Adipocyte (in vitro differentiated cells): ENCODE data around the gene RRAD.

Experiments
- DNase-seq: peaks from one replicate; pipeline ENCODE4 v3.0.0-alpha.2; 2015; ENCODE audit warnings: low read depth
- H3K27me3 ChIP-seq: replicated peaks from 2 replicates; pipeline ENCODE4 v1.7.0; 2013; ENCODE audit warnings: mild to moderate bottlenecking, low read length, moderate library complexity; ENCODE audit not compliant: control insufficient read depth, insufficient read depth
- H3K36me3 ChIP-seq: 2 replicates; pipeline ENCODE4 v1.7.0; 2013; ENCODE audit warnings: low read length, mild to moderate bottlenecking, moderate library complexity; ENCODE audit not compliant: control insufficient read depth, insufficient read depth, severe bottlenecking
- H3K4me1 ChIP-seq: 2 replicates; pipeline ENCODE4 v1.7.0; 2013; ENCODE audit warnings: mild to moderate bottlenecking, low read length, moderate library complexity; ENCODE audit not compliant: control insufficient read depth, insufficient read depth
- H3K4me3 ChIP-seq: 2 replicates; pipeline ENCODE4 v1.7.0; 2013; ENCODE audit warnings: mild to moderate bottlenecking, low read length, moderate library complexity
- H3K9ac ChIP-seq: 2 replicates; pipeline ENCODE4 v1.7.0; 2013; ENCODE audit warnings: mild to moderate bottlenecking, low read length, moderate library complexity
- H3K9me3 ChIP-seq: 2 replicates; pipeline ENCODE4 v1.7.0; 2013; ENCODE audit warnings: mild to moderate bottlenecking, low read length, moderate library complexity; ENCODE audit not compliant: control insufficient read depth

The RRAD gene

DNA sequence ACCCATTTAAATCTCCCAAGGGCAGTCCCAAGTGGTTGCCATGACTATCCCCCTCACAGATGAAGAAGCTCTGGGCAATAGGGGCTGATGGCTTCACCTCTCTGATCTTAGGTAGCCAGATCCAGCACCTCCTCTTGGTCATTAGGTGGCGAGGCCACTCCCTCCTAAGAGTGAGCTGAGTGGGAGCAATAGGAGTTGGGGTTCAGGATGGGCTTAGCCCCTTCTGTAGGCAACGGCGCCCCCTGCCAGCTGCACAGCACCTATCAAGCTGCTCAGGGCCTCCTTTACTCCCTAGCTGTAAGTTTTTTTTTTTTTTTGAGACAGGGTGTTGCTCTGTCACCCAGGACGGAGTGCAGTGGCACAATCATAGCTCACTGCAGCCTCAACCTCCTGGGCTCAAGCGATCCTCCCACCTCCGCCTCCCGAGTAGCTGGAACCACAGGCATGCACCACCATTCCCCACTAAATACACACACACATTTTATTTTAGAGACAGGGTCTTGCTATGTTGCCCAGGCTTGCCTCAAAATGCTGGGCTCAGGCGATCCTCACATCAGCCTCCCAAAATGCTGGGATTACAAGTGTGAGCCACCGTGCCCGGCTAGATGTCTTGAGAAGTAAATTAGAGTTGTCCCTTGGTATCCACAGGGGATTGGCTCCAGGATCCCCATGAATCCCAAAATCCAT is 3.5 kb upstream of the RRAD start:
- Histone ChIP-seq H3K27me3 (no peaks in the 10 kb centered on the region), H3K4me3 (no peak overlapping the region), H3K9ac (no peak overlapping the region), H3K36me3 (no peaks in the 10 kb centered on the region), H3K4me1 (peaks cover 39% of the 10 kb centered on the region), H3K9me3 (no peaks in the 10 kb centered on the region)
- DNase-seq: peak; percentile 51

DNA sequence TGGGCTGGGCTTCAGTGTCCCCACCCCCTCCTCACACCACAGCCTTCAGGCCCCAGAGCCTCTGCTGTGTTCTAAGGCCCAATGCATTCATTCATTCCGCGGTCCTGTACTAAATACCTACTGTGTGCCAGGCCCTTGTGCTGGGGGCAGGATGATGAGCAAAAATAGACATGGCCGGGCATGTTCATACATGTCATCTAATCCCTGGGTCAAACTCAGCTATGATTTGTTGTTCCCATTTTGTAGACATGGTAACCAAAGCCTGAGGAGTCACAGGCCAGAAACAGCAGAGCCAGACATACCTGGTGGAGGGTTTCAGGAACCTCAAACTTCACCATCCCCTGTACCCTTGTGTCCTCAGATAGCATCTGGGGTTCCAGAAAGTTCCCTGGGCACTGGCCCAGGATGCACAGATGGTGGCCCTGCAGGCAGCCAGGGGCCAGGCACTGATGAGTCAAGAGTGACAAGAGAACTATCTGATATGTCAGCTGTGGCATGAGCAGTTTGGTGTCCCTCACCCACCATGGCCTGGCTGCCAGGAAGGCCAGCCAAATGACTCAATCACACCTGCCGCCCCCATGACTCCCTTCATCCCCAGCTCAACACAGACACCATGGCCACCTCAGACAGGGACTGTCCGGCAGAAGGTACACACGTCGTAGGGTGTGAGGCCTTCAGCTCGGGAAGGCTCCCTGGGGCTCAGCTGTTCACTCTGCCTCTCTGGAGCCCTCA is 2.7 kb upstream of the RRAD start:
- Histone ChIP-seq H3K36me3 (no peaks in the 10 kb centered on the region), H3K9ac (no peak overlapping the region), H3K9me3 (no peaks in the 10 kb centered on the region), H3K4me1 (peaks cover 39% of the 10 kb centered on the region), H3K27me3 (no peaks in the 10 kb centered on the region), H3K4me3 (no peak overlapping the region)
- no peak for DNase-seq

DNA sequence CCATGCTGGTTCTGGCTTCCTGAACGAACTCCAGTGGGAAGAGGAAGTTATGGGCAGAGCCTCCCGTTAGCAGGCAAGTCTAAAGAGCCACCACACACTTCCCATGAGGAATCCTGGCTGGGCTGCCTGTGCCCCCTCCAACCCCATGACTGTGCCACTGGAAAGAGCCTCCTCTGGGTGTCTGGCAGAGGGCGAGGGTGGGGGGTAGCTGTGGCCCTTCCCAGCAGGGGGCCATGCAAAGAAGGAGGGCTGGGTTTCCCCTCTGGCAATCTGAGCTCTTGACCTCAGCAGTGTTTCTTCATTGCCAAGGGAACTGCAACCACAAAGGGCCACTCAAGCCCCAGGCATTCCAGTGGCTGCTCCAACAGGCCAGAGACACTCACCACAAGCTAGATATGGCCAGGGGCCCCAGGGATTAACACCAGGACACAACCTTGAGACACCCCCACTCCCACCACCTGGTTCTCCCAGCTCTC is 1.7 kb upstream of the RRAD start:
- Histone ChIP-seq H3K4me3 (no peak overlapping the region), H3K27me3 (no peaks in the 10 kb centered on the region)
- DNase-seq: peak; percentile 65

GRCh38 chr16:66926171-66926947 is 1.0 kb upstream of the RRAD start:
- peaks cover 4% of the 10 kb centered on the region for H3K27me3 ChIP-seq
- H3K9ac ChIP-seq: no peak overlapping the region
- H3K36me3 ChIP-seq: no peaks in the 10 kb centered on the region
- DNase-seq: no peak
- no peaks in the 10 kb centered on the region for H3K9me3 ChIP-seq
- H3K4me1 ChIP-seq: peaks cover 42% of the 10 kb centered on the region
- no peak overlapping the region for H3K4me3 ChIP-seq

More for the DNA sequence above, 1.7 kb upstream of the RRAD start:
- H3K9ac ChIP-seq: no peak overlapping the region
- H3K36me3 ChIP-seq: no peaks in the 10 kb centered on the region
- no peaks in the 10 kb centered on the region for H3K9me3 ChIP-seq
- peaks cover 42% of the 10 kb centered on the region for H3K4me1 ChIP-seq

- H3K4me1 ChIP-seq: peaks cover 35% of the 10 kb centered on the region
- no peaks in the 10 kb centered on the region for H3K9me3 ChIP-seq
- peak; percentile 54 for DNase-seq
- H3K9ac ChIP-seq: no peak overlapping the region
- no peaks in the 10 kb centered on the region for H3K36me3 ChIP-seq
- peaks cover 16% of the 10 kb centered on the region for H3K27me3 ChIP-seq
- H3K4me3 ChIP-seq: peak overlapping the region; percentile 23
Measured at GRCh38 chr16:66924527-66925321, 611 bp downstream of the RRAD start.

DNA sequence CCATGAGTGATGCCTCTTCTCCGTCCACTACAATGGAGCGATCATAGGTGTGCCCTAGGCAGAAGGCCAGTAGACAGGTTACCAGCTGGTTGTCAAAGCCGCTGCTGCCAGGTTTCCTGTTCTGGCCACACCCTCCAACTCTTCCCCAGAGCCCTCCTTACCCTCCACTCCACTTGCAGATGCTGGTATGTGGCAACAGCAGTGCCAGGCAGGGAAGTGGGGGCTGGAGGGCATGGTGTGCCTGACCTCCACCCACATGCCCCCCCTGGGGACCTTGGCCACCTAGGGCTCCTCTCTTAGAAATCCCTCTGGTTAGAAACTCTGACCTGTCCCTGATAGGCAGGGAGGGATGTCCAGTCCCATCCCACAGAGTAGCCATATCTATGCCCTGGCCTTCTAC is 1.5 kb downstream of the RRAD start:
- Histone ChIP-seq H3K27me3 (peaks cover 25% of the 10 kb centered on the region), H3K9me3 (no peaks in the 10 kb centered on the region), H3K4me1 (peaks cover 35% of the 10 kb centered on the region), H3K36me3 (no peaks in the 10 kb centered on the region), H3K4me3 (no peak overlapping the region), H3K9ac (no peak overlapping the region)
- no peak for DNase-seq

DNA sequence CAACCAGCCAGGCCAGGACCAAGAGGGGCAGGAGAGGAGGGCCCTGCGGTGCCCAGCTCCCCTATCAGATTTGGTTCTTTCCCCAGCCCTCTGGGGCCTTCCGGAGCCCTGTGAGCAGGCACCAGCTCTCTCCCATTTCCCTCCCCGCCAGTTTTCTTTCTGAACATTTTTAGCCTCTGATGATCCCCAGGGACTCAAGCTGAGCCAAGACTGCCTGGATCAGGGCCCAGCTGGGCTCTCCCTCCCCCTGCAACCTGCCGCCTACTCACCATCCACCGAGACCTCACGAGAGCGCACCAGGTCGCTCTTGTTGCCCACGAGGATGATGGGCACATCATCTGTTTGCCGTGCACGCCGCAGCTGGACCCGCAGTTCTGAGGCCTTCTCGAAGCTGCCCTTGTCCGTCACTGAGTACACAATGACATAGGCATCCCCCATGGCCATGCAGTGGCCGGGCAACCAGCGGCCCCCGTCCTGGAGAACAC is 2.0 kb downstream of the RRAD start:
- peaks cover 27% of the 10 kb centered on the region for H3K27me3 ChIP-seq
- DNase-seq: no peak

GRCh38 chr16:66921729-66922450 is 3.4 kb downstream of the RRAD start:
- Histone ChIP-seq H3K4me3 (no peak overlapping the region), H3K27me3 (peaks cover 34% of the 10 kb centered on the region), H3K36me3 (no peaks in the 10 kb centered on the region), H3K9me3 (no peaks in the 10 kb centered on the region), H3K4me1 (peaks cover 25% of the 10 kb centered on the region), H3K9ac (no peak overlapping the region)
- DNase-seq: no peak

More for the DNA sequence above, 2.0 kb downstream of the RRAD start:
- Histone ChIP-seq H3K4me1 (peaks cover 35% of the 10 kb centered on the region), H3K9me3 (no peaks in the 10 kb centered on the region), H3K9ac (no peak overlapping the region), H3K36me3 (no peaks in the 10 kb centered on the region), H3K4me3 (no peak overlapping the region)

DNA sequence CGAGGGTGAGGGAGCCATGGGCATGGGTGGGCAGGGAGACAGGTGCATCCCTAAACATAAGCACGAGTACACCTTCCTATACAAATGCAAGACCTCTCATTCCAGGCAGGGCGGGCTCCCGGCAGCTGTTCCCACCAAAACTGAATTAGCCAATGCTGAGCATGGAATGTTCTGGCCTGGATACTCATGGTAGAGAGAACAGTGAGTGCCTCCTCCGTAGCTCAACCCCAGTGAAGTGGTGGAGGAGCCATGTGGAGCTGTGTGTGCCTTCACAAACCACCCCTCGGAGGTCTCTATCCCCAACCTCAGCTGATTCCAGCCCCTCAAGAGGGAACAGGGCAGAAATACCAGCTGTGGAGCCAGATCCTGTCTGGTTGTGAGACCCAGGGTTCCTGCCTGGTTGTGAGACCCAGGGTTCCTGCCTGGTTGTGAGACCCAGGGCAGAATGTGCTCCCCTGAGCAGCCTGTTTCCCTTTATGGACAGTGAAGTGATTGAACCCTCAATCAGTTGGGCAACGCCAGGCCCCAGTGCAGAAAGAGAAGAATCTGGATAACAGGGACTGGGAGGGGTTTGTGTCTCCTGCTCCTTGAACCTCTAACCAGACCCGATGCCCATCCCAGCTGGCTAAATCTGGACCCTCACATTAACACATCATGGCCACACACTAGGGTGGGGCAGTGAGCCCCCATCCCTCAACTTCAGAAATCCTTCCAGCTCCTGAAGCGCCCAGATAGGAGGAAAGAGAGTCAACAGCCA is 4.2 kb downstream of the RRAD start:
- Histone ChIP-seq H3K36me3 (no peaks in the 10 kb centered on the region), H3K9me3 (no peaks in the 10 kb centered on the region), H3K4me1 (peaks cover 19% of the 10 kb centered on the region)

DNA sequence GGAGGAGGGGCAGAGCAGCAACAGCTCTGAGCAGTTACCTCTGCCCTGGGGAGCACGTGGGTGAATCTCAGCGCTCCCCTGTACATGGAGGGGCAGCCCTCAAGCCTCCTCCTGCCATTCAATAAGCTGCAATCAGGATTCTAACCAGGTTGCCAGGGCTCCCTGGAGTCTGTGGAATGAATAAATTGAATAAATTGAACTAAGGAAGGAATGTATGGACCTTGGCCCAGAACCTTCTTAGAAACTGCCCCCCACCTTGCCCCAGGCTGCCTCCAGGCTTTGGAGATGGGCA is 5.1 kb downstream of the RRAD start:
- Histone ChIP-seq H3K9me3 (no peaks in the 10 kb centered on the region), H3K27me3 (peaks cover 45% of the 10 kb centered on the region), H3K4me3 (no peak overlapping the region), H3K4me1 (peaks cover 13% of the 10 kb centered on the region), H3K36me3 (no peaks in the 10 kb centered on the region), H3K9ac (no peak overlapping the region)
- no peak for DNase-seq

More for the DNA sequence above, 4.2 kb downstream of the RRAD start:
- Histone ChIP-seq H3K4me3 (no peak overlapping the region), H3K27me3 (peaks cover 38% of the 10 kb centered on the region), H3K9ac (no peak overlapping the region)
- no peak for DNase-seq
